Smooth muscle cell (in vitro differentiated cells): ENCODE results near the gene TMEM131L. TPM values are rescaled to one million over a fixed set of nuclear protein-coding genes. Genes with fewer than 3 reads are reported as not detected.

ENCODE experiments used
- DNase-seq: peaks from one replicate; lab custom pipeline; 2025; ENCODE audit not compliant: unreplicated experiment; lab: John Stamatoyannopoulos, UW
- H2AFZ ChIP-seq: fragments of 200-600 bp; sonication (generic); 2 replicates; pipeline ENCODE4 v1.6.0; 2016; ENCODE audit warnings: antibody characterized with exemption, low read depth, mild to moderate bottlenecking
- H3F3A ChIP-seq: fragments of 200-600 bp; sonication (generic); 2 replicates; pipeline ENCODE4 v1.6.0; 2017; ENCODE audit warnings: antibody characterized with exemption, low read depth
- H3K27ac ChIP-seq: fragments of 200-600 bp; sonication (generic); 2 replicates; pipeline ENCODE4 v1.5.1; 2016; ENCODE audit warnings: low read depth, mild to moderate bottlenecking
- H3K27me3 ChIP-seq: fragments of 200-600 bp; sonication (generic); 2 replicates; pipeline ENCODE4 v1.6.1; 2016; ENCODE audit warnings: low read depth, mild to moderate bottlenecking
- H3K36me3 ChIP-seq: fragments of 200-600 bp; sonication (generic); 2 replicates; pipeline ENCODE4 v1.5.1; 2016; ENCODE audit warnings: low read depth
- H3K4me1 ChIP-seq: fragments of 200-600 bp; sonication (generic); 2 replicates; pipeline ENCODE4 v1.5.1; 2016; ENCODE audit warnings: low read depth
- H3K4me2 ChIP-seq: fragments of 200-600 bp; sonication (generic); 2 replicates; pipeline ENCODE4 v1.6.0; 2016; ENCODE audit warnings: mild to moderate bottlenecking
- H3K4me3 ChIP-seq: fragments of 200-600 bp; sonication (generic); 2 replicates; pipeline ENCODE4 v1.5.1; 2016; ENCODE audit warnings: mild to moderate bottlenecking
- H3K79me2 ChIP-seq: fragments of 200-600 bp; sonication (generic); 2 replicates; pipeline ENCODE4 v1.6.0; 2016; ENCODE audit warnings: low read depth, mild to moderate bottlenecking
- H3K9ac ChIP-seq: fragments of 200-600 bp; sonication (generic); 2 replicates; pipeline ENCODE4 v1.6.0; 2016; ENCODE audit warnings: low read depth
- H3K9me3 ChIP-seq: fragments of 200-600 bp; sonication (generic); replicated peaks from 2 replicates; pipeline ENCODE4 v1.5.1; 2016; ENCODE audit warnings: low read depth
- H4K20me1 ChIP-seq: fragments of 200-600 bp; sonication (generic); 2 replicates; pipeline ENCODE4 v1.6.0; 2016; ENCODE audit warnings: low read depth
- CTCF ChIP-seq: fragments of 200-600 bp; sonication (generic); IDR thresholded peaks from 2 replicates; pipeline ENCODE4 v1.5.1; 2017; ENCODE audit warnings: borderline replicate concordance, mild to moderate bottlenecking, antibody characterized with exemption; ENCODE audit not compliant: insufficient read depth, poor library complexity, severe bottlenecking
- WGBS: methylation state at CpG from one replicate; pipeline ENCODE4 v1.1.7; 2016; ENCODE audit warnings: low lambda C conversion rate; 5-methylcytosine and 5-hydroxymethylcytosine counted together
- polyA plus RNA-seq: library from polyadenylated mRNA; unstranded; fragments of >200 nt; fragmentation: Nextera tagmentation; extraction: Ambion mirVana; gene quantifications from 2 replicates; pipeline ENCODE4 v1.2.1, GENCODE V29; 2016
- total RNA-seq: library from RNA; depleted of rRNA; stranded (reverse); fragments of >200 nt; gene quantifications from 2 replicates; pipeline ENCODE4 v1.2.3, GENCODE V29; 2014

The TMEM131L gene
- total and polyA plus RNA-seq, 2 experiments from 2014 or later: 4.3 to 6.7 TPM

- WGBS: 92% methylated on average over 3 of the region's 3 CpGs
- Histone ChIP-seq H3K4me1 (no peaks in the 10 kb centered on the region), H3K36me3 (peaks cover 7% of the 10 kb centered on the region), H3K9me3 (peaks cover under 1% of the 10 kb centered on the region), H3K27ac (no peak overlapping the region), H2AFZ (no peak overlapping the region), H4K20me1 (no peaks in the 10 kb centered on the region), H3K79me2 (no peaks in the 10 kb centered on the region), H3F3A (no peaks in the 10 kb centered on the region), H3K27me3 (no peaks in the 10 kb centered on the region), H3K4me3 (no peak overlapping the region), H3K4me2 (no peak overlapping the region), H3K9ac (no peak overlapping the region)
- no peak for TF ChIP-seq CTCF
- no peak for DNase-seq
Measured at GRCh38 chr4:153556435-153556815, 90.3 kb downstream of the TMEM131L start.

- Histone ChIP-seq H3K9ac (no peak overlapping the region), H3K27ac (no peak overlapping the region), H3K4me2 (no peak overlapping the region), H3K4me3 (no peak overlapping the region), H3K36me3 (peaks cover 7% of the 10 kb centered on the region), H2AFZ (no peak overlapping the region), H3F3A (no peaks in the 10 kb centered on the region), H3K79me2 (no peaks in the 10 kb centered on the region), H3K9me3 (peaks cover 3% of the 10 kb centered on the region), H3K27me3 (no peaks in the 10 kb centered on the region), H3K4me1 (peaks cover 7% of the 10 kb centered on the region), H4K20me1 (no peaks in the 10 kb centered on the region)
- no peak for TF ChIP-seq CTCF
- DNase-seq: no peak
- 67% methylated on average over 1 of the region's 1 CpG for WGBS
Measured at GRCh38 chr4:153560908-153561307, 94.7 kb downstream of the TMEM131L start.

- no peaks in the 10 kb centered on the region for H3K79me2 ChIP-seq
- no peak for TF ChIP-seq CTCF
- H3K9me3 ChIP-seq: peaks cover 3% of the 10 kb centered on the region
- WGBS: 87% methylated on average over 7 of the region's 7 CpGs
- H3K27me3 ChIP-seq: no peaks in the 10 kb centered on the region
- H3K4me1 ChIP-seq: peaks cover 7% of the 10 kb centered on the region
- no peaks in the 10 kb centered on the region for H4K20me1 ChIP-seq
- H3K36me3 ChIP-seq: peaks cover 7% of the 10 kb centered on the region
- H3K4me3 ChIP-seq: no peak overlapping the region
- no peak overlapping the region for H3K4me2 ChIP-seq
- H3K27ac ChIP-seq: no peak overlapping the region
- no peak overlapping the region for H2AFZ ChIP-seq
- DNase-seq: no peak
- H3F3A ChIP-seq: no peaks in the 10 kb centered on the region
- H3K9ac ChIP-seq: no peak overlapping the region
Measured at GRCh38 chr4:153564630-153565525, 98.7 kb downstream of the TMEM131L start.
